Stimulated activated CD8-positive, alpha-beta memory T cell treated with anti-CD3 and anti-CD28 coated beads, Interleukin-2, amount 100 ng/mL, for 1 hour (primary cell): ENCODE results near the gene FZD7.

Experiments
- DNase-seq, 2 donors: peaks; one replicate each; pipeline ENCODE4 v3.0.0-alpha.2; 2020; ENCODE audit warnings: low read depth in 2 of 2

FZD7 gene

GRCh38 chr2:202037086-202037485 lies 3.4 kb downstream of the FZD7 start:
- no peak for DNase-seq

- no peak for DNase-seq
Observed at GRCh38 chr2:202038471-202039277, 5.0 kb downstream of the FZD7 start.

- no peak for DNase-seq
Observed at GRCh38 chr2:202039278-202040078, 5.8 kb downstream of the FZD7 start.

GRCh38 chr2:202040079-202040844 lies 6.6 kb downstream of the FZD7 start:
- DNase-seq, result no peak

GRCh38 chr2:202042444-202042843 lies 8.8 kb downstream of the FZD7 start:
- DNase-seq, result no peak

- no peak for DNase-seq
Observed at GRCh38 chr2:202043475-202043874, 9.8 kb downstream of the FZD7 start.

- no peak for DNase-seq
Observed at GRCh38 chr2:202044777-202045176, 11.1 kb downstream of the FZD7 start.

GRCh38 chr2:202046572-202046971 lies 12.9 kb downstream of the FZD7 start:
- no peak for DNase-seq

GRCh38 chr2:202049092-202049728 lies 15.6 kb downstream of the FZD7 start:
- DNase-seq, result no peak

- no peak for DNase-seq
Observed at GRCh38 chr2:202049840-202050239, 16.2 kb downstream of the FZD7 start.

- DNase-seq, result no peak
Observed at GRCh38 chr2:202050652-202051051, 17.0 kb downstream of the FZD7 start.

- no peak for DNase-seq
Observed at GRCh38 chr2:202051499-202052161, 18.0 kb downstream of the FZD7 start.

- no peak for DNase-seq
Observed at GRCh38 chr2:202052235-202052634, 18.6 kb downstream of the FZD7 start.

- no peak for DNase-seq
Observed at GRCh38 chr2:202054679-202055078, 21.0 kb downstream of the FZD7 start.

- DNase-seq, result no peak
Observed at GRCh38 chr2:202056611-202057010, 23.0 kb downstream of the FZD7 start.

- no peak for DNase-seq
Observed at GRCh38 chr2:202060218-202060617, 26.6 kb downstream of the FZD7 start.

GRCh38 chr2:202061695-202062094 lies 28.0 kb downstream of the FZD7 start:
- no peak for DNase-seq

- DNase-seq, result no peak
Observed at GRCh38 chr2:202064171-202064880, 30.7 kb downstream of the FZD7 start.

GRCh38 chr2:202064881-202065230 lies 31.2 kb downstream of the FZD7 start:
- no peak for DNase-seq

GRCh38 chr2:202065876-202066275 lies 32.2 kb downstream of the FZD7 start:
- no peak for DNase-seq

GRCh38 chr2:202066875-202067274 lies 33.2 kb downstream of the FZD7 start:
- DNase-seq, result no peak
